H1 (cell line): ENCODE measurements around the gene CDK5RAP3. TPM values are rescaled to one million over a fixed set of nuclear protein-coding genes. Genes with fewer than 3 reads are reported as not detected.

ENCODE experiments used
- CHD2 ChIP-seq: IDR thresholded peaks from 2 replicates; pipeline ENCODE4 v1.6.1; 2012; ENCODE audit warnings: low read length, improper control_type of control experiment
- EP300 ChIP-seq, 2 experiments: IDR thresholded peaks; 1 replicate in 1 of 2; 2 replicates in 1 of 2; pipeline ENCODE4 v1.6.1; 2011 to 2012; ENCODE audit warnings: low read depth in 2 of 2, low read length in 2 of 2, mild to moderate bottlenecking in 2 of 2, borderline replicate concordance in 1 of 2, inconsistent platforms in 1 of 2, moderate library complexity in 1 of 2
- EZH2 ChIP-seq: fragments of 200-600 bp; sonication (generic); IDR thresholded peaks from 2 replicates; pipeline ENCODE4 v1.7.1; 2012; ENCODE audit warnings: low read depth, mild to moderate bottlenecking, moderate library complexity, low read length, inconsistent platforms; ENCODE audit not compliant: severe bottlenecking
- RBBP5 ChIP-seq: IDR thresholded peaks from 2 replicates; pipeline ENCODE4 v1.7.1; 2012; ENCODE audit warnings: low read depth, mild to moderate bottlenecking, inconsistent platforms, low read length, moderate library complexity, borderline replicate concordance
- SIN3A ChIP-seq, 2 experiments: IDR thresholded peaks in 1 of 2; conservative IDR thresholded peaks in 1 of 2; 2 replicates each; pipeline ENCODE4 v1.6.1; 2011 to 2012; ENCODE audit warnings: low read length in 2 of 2, improper control_type of control experiment in 1 of 2, low read depth in 1 of 2, mild to moderate bottlenecking in 1 of 2
- SP1 ChIP-seq: IDR thresholded peaks from 2 replicates; pipeline ENCODE4 v1.6.1; 2011; ENCODE audit warnings: low read depth, low read length
- SUZ12 ChIP-seq: fragments of 200-600 bp; sonication (generic); IDR thresholded peaks from 2 replicates; pipeline ENCODE4 v1.6.1; 2012; ENCODE audit warnings: mild to moderate bottlenecking, inconsistent platforms, low read length, moderate library complexity, mixed read lengths
- TCF12 ChIP-seq: IDR thresholded peaks from 2 replicates; pipeline ENCODE4 v1.6.1; 2011; ENCODE audit warnings: low read depth, mild to moderate bottlenecking, low read length
- polyA plus RNA-seq, 7 experiments: library from polyadenylated mRNA; depleted of rRNA in 3 of 7; stranded (reverse) in 5 of 7; unstranded in 2 of 7; fragments of >200 nt in 5 of 7; fragments of 200-250 nt in 2 of 7; gene quantifications; 1 replicate in 5 of 7; 2 replicates in 1 of 7; 4 replicates in 1 of 7; pipeline versions ENCODE4 v1.2.1 to v1.2.3, GENCODE V29; 2011 to 2013; ENCODE audit warnings: missing spikeins in 2 of 7, mixed read lengths in 2 of 7
- total RNA-seq: library from RNA; stranded (reverse); fragmentation: NEBNext Ultra II Directional; extraction: Animal tissue kit (Norgen Biotek cat#: 25700); gene quantifications from 2 replicates; pipeline ENCODE4 v1.2.1, GENCODE V29; 2021
- TF ChIP-seq, protein P1 (sequence below), 3 experiments: IDR thresholded peaks; 1 replicate in 2 of 3; 2 replicates in 1 of 3; pipeline versions ENCODE4 v1.5.1 to v1.6.1; 2011; ENCODE audit warnings: low read length in 3 of 3, mild to moderate bottlenecking in 3 of 3, inconsistent platforms in 2 of 3, low read depth in 1 of 3, moderate library complexity in 1 of 3; ENCODE audit not compliant: insufficient read depth in 1 of 3; ENCODE audit errors: control extremely low read depth in 1 of 3
- TF ChIP-seq, protein P2 (sequence below): IDR thresholded peaks from 2 replicates; pipeline ENCODE4 v1.6.1; 2011; ENCODE audit warnings: low read length, improper control_type of control experiment
- TF ChIP-seq, protein P3 (sequence below): IDR thresholded peaks from 2 replicates; pipeline ENCODE4 v1.6.1; 2011; ENCODE audit warnings: low read depth, mild to moderate bottlenecking, low read length; ENCODE audit not compliant: insufficient read depth

CDK5RAP3 gene
- total and polyA plus RNA-seq, 2 of the 8 experiments (the other 6 are each of a cell fraction or from before 2014, with no cell fraction given): 88.2 to 93.2 TPM

DNA sequence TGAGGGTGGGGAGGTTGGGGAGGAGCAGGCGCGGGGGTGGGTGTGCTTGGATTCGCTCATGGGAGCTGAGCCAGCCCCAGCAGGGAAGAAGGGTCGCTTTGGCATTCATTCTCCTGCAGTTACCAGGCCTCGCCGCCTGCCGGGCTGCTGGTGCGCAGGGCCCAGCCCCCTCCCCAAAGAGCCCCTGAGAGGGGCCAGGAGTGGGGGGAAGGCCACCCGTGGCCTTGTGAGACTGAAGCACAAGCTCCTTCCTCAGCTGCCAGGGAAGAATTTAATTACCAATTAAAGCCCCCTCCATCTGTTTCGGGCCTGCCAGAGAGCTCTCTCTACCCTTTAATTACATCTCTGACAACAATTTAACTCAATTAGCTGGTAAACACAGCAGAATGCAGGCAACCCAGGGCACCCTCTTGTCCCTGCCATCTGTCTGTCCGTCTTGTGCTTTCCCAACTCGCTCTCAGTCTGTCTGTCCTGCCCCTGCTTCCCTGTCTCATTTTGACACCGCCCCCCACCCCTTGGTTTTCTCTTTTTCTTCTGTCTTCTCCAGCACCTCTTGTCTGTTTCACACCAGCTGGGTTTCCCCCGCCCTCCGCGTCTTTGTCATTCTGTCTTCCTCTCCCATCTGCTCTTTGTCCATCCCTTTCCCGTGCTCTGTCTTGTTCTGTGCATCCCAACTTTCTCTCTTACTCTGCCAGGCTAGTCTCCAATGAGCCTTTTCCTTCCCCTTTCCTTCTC is 32.7 kb downstream of the CDK5RAP3 start (continued):
- TF ChIP-seq, protein P1, sequence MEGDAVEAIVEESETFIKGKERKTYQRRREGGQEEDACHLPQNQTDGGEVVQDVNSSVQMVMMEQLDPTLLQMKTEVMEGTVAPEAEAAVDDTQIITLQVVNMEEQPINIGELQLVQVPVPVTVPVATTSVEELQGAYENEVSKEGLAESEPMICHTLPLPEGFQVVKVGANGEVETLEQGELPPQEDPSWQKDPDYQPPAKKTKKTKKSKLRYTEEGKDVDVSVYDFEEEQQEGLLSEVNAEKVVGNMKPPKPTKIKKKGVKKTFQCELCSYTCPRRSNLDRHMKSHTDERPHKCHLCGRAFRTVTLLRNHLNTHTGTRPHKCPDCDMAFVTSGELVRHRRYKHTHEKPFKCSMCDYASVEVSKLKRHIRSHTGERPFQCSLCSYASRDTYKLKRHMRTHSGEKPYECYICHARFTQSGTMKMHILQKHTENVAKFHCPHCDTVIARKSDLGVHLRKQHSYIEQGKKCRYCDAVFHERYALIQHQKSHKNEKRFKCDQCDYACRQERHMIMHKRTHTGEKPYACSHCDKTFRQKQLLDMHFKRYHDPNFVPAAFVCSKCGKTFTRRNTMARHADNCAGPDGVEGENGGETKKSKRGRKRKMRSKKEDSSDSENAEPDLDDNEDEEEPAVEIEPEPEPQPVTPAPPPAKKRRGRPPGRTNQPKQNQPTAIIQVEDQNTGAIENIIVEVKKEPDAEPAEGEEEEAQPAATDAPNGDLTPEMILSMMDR (IDR thresholded peaks at IDR 0.05; ENCODE audit: control extremely low read depth in 1 of 3, insufficient read depth in 1 of 3, low read depth in 1 of 3, low read length in 3 of 3): peak in 2 of 3 experiments; percentile 14 to 44; a peak in 2 of 4 replicates
- TF ChIP-seq, protein P2, sequence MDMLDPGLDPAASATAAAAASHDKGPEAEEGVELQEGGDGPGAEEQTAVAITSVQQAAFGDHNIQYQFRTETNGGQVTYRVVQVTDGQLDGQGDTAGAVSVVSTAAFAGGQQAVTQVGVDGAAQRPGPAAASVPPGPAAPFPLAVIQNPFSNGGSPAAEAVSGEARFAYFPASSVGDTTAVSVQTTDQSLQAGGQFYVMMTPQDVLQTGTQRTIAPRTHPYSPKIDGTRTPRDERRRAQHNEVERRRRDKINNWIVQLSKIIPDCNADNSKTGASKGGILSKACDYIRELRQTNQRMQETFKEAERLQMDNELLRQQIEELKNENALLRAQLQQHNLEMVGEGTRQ: no peak
- TF ChIP-seq, protein P3, sequence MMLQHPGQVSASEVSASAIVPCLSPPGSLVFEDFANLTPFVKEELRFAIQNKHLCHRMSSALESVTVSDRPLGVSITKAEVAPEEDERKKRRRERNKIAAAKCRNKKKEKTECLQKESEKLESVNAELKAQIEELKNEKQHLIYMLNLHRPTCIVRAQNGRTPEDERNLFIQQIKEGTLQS: no peak
- TF ChIP-seq TCF12 (0 out of 2 replicates have a peak, but pooled peaks have one; percentile 17), EP300 (IDR thresholded peaks at IDR 0.05; ENCODE audit: borderline replicate concordance in 1 of 2, low read depth in 2 of 2, low read length in 2 of 2) (no peak), SIN3A (conservative IDR thresholded peaks at IDR 0.05 in 1 of 2, IDR thresholded peaks at IDR 0.05 in 1 of 2; ENCODE audit: low read depth in 1 of 2, low read length in 2 of 2) (peak; percentile 16 to 28; a peak in 1 of 4 replicates), RBBP5 (0 out of 2 replicates have a peak, but pooled peaks have one; percentile 34), CHD2 (no peak), SP1 (no peak), EZH2 (no peak), SUZ12 (no peak)
